Measurements from ENCODE around the gene GDF2. TPM values are rescaled to one million over a fixed set of nuclear protein-coding genes. Genes with fewer than 3 reads are reported as not detected.

The GDF2 gene
- total RNA-seq, 1 donor from 2014 or later = not detected

- no peak for TF ChIP-seq CTCF (IDR thresholded peaks at IDR 0.05)
- no peaks in the 10 kb centered on the region for H3K9me3 Mint-ChIP-seq (ENCODE audit: low read depth)
- no peak overlapping the region for H3K27ac Mint-ChIP-seq (ENCODE audit: unreplicated experiment)
- H3K27me3 Mint-ChIP-seq (ENCODE audit: low read depth) = peaks cover 29% of the 10 kb centered on the region
- no peak overlapping the region for H3K4me3 Mint-ChIP-seq (ENCODE audit: unreplicated experiment)
- H3K4me1 Mint-ChIP-seq (ENCODE audit: low read depth) = peaks cover 7% of the 10 kb centered on the region
- H3K36me3 Mint-ChIP-seq (ENCODE audit: low read depth) = no peaks in the 10 kb centered on the region
- no peak for DNase-seq (ENCODE audit: low spot score)
These were observed 31.9 kb upstream of the GDF2 start for GRCh38 chr10:47290338-47290737.

DNA sequence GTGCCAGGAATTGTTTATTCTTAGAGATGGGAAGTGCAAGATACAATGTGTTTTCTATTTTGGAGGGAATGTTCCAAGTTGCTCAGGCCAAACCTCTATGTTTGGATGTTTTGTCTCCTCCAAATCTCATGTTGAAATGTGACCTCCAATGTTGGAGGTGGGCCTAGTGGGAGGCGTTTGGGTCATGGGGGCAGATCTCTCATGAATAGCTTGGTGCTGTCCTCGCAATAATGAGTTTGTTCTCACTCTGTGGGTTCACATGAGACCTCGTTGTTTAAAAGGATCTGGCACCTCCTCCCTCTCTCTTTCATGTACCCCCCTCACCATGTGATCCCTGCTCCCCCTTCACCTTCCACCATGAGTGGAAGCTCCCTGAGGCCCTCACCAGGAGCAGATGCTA lies 30.6 kb upstream of the GDF2 start:
- DNase-seq (ENCODE audit: low spot score) = no peak
- Mint-ChIP-seq H3K36me3 (ENCODE audit: low read depth) (no peaks in the 10 kb centered on the region), H3K27me3 (ENCODE audit: low read depth) (peaks cover 22% of the 10 kb centered on the region), H3K4me3 (ENCODE audit: unreplicated experiment) (no peak overlapping the region), H3K27ac (ENCODE audit: unreplicated experiment) (no peak overlapping the region), H3K4me1 (ENCODE audit: low read depth) (peaks cover 14% of the 10 kb centered on the region), H3K9me3 (ENCODE audit: low read depth) (no peaks in the 10 kb centered on the region)
- no peak for TF ChIP-seq CTCF (IDR thresholded peaks at IDR 0.05)

DNA sequence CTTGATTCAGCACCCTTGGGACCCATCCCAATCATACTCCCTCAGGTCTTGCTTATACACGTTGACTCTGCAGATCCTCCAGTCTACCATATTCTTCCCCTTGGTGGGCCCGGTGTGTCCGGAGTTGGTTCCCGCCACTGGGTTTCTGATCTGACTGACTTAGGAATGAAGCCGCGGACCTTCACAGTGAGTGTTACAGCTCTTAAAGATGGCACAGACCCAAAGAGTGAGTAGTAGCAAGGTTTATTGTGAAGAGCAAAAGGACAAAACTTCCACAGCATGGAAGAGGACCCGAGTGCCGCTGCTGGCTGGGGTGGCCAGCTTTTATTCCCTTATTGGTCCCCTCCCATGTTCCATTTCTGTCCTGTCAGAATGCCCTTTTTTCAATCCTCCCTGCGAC lies 28.2 kb upstream of the GDF2 start:
- peaks cover 32% of the 10 kb centered on the region for H3K27me3 Mint-ChIP-seq (ENCODE audit: low read depth)

GRCh38 chr10:47294501-47294900 lies 27.8 kb upstream of the GDF2 start:
- no peak for TF ChIP-seq CTCF (IDR thresholded peaks at IDR 0.05)
- DNase-seq (ENCODE audit: low spot score) = no peak
- no peaks in the 10 kb centered on the region for H3K36me3 Mint-ChIP-seq (ENCODE audit: low read depth)
- H3K27me3 Mint-ChIP-seq (ENCODE audit: low read depth) = peaks cover 32% of the 10 kb centered on the region
- no peak overlapping the region for H3K4me3 Mint-ChIP-seq (ENCODE audit: unreplicated experiment)
- H3K4me1 Mint-ChIP-seq (ENCODE audit: low read depth) = peaks cover 9% of the 10 kb centered on the region
- H3K27ac Mint-ChIP-seq (ENCODE audit: unreplicated experiment) = no peak overlapping the region
- no peaks in the 10 kb centered on the region for H3K9me3 Mint-ChIP-seq (ENCODE audit: low read depth)

More for the DNA sequence above, 28.2 kb upstream of the GDF2 start:
- no peaks in the 10 kb centered on the region for H3K9me3 Mint-ChIP-seq (ENCODE audit: low read depth)
- no peak for TF ChIP-seq CTCF (IDR thresholded peaks at IDR 0.05)
- no peaks in the 10 kb centered on the region for H3K36me3 Mint-ChIP-seq (ENCODE audit: low read depth)
- H3K4me3 Mint-ChIP-seq (ENCODE audit: unreplicated experiment) = no peak overlapping the region
- no peak overlapping the region for H3K27ac Mint-ChIP-seq (ENCODE audit: unreplicated experiment)
- no peak for DNase-seq (ENCODE audit: low spot score)
- H3K4me1 Mint-ChIP-seq (ENCODE audit: low read depth) = peaks cover 7% of the 10 kb centered on the region

- peaks cover 12% of the 10 kb centered on the region for H3K4me1 Mint-ChIP-seq (ENCODE audit: low read depth)
- TF ChIP-seq CTCF (IDR thresholded peaks at IDR 0.05) = no peak
- no peak for DNase-seq (ENCODE audit: low spot score)
- no peaks in the 10 kb centered on the region for H3K9me3 Mint-ChIP-seq (ENCODE audit: low read depth)
- H3K4me3 Mint-ChIP-seq (ENCODE audit: unreplicated experiment) = no peak overlapping the region
- H3K27ac Mint-ChIP-seq (ENCODE audit: unreplicated experiment) = no peak overlapping the region
- H3K27me3 Mint-ChIP-seq (ENCODE audit: low read depth) = peaks cover 34% of the 10 kb centered on the region
- H3K36me3 Mint-ChIP-seq (ENCODE audit: low read depth) = no peaks in the 10 kb centered on the region
These were observed 26.8 kb upstream of the GDF2 start for GRCh38 chr10:47295411-47295810.
